HUES6 (cell line): ENCODE results near the gene CYP27A1.

ENCODE experiments used
- H3K27ac ChIP-seq: 2 replicates; pipeline ENCODE4 v1.7.0; 2013; ENCODE audit warnings: low read depth, mild to moderate bottlenecking, low read length, inconsistent platforms
- H3K27me3 ChIP-seq: 2 replicates; pipeline ENCODE4 v1.6.1; 2013; ENCODE audit warnings: low read length; ENCODE audit not compliant: control insufficient read depth, insufficient read depth
- H3K36me3 ChIP-seq: 2 replicates; pipeline ENCODE4 v1.6.1; 2013; ENCODE audit warnings: low read length; ENCODE audit not compliant: control insufficient read depth, insufficient read depth
- H3K4me1 ChIP-seq: 2 replicates; pipeline ENCODE4 v1.6.1; 2013; ENCODE audit warnings: low read length; ENCODE audit not compliant: control insufficient read depth, insufficient read depth
- H3K4me3 ChIP-seq: 2 replicates; pipeline ENCODE4 v1.5.1; 2013; ENCODE audit warnings: low read depth, low read length
- H3K9ac ChIP-seq: one replicate; pipeline ENCODE4 v1.6.1; 2013; ENCODE audit warnings: mild to moderate bottlenecking, low read length
- H3K9me3 ChIP-seq: 2 replicates; pipeline ENCODE4 v1.6.1; 2013; ENCODE audit warnings: low read depth, low read length; ENCODE audit not compliant: control insufficient read depth, insufficient read depth

CYP27A1 gene

DNA sequence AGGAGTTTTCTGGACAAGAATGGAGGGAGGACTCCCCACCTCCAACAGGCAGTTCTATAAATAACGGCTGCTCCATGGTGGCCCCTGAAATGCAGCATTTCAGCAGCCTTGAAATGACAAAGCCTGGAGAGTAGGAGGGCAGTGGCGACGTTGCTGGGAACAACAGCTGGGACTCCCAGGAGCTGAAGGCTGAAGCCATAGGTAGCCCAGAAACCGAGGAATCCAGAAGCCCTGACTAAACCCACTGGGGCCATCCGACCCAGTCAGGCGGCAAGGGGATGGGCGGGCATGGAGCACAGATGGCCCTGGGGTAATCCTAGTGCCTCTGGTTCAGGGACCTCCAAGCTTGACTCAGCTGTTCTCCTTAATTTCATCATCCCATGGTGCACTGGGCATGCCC lies 40.7 kb downstream of the CYP27A1 start:
- Histone ChIP-seq H3K27ac (no peak overlapping the region), H3K4me1 (no peaks in the 10 kb centered on the region), H3K9me3 (no peaks in the 10 kb centered on the region)

DNA sequence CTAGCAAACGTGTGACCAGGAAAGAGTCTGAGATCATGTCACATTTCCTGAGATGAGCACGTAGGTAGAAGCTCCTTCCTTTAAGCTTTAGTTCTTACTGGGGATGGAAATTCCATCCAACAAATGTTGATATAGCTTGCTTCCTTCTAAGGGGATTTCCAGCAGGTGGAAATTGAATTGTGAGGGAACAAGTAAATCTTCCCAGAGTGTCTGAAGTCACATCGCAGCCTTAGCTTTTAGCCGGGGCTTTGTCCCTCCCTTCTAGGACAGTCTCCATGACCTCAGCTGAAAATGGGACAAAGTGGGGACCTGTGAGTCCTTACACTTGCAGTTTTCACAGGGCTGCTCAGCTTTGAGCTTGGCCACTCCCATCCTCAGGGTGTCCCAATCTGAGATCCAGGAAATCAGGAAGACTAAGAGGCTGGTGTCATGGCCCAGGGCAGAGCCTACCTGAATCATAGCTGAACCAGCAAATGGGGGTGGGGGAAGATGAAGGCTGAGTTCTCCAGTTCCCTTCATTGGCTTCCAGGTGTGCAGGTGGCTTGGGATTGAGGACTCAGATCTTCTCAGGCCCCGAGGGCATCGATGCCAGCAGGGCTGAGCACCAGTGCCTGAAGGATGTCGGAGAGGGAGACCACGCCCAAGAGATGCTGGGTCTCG lies 41.4 kb downstream of the CYP27A1 start:
- no peak overlapping the region for H3K27ac ChIP-seq
- no peak overlapping the region for H3K9ac ChIP-seq
- no peak overlapping the region for H3K4me3 ChIP-seq
- no peaks in the 10 kb centered on the region for H3K4me1 ChIP-seq
- no peaks in the 10 kb centered on the region for H3K27me3 ChIP-seq
- no peaks in the 10 kb centered on the region for H3K36me3 ChIP-seq
- no peaks in the 10 kb centered on the region for H3K9me3 ChIP-seq

More for the DNA sequence above, 40.7 kb downstream of the CYP27A1 start:
- no peak overlapping the region for H3K4me3 ChIP-seq
- H3K27me3 ChIP-seq = no peaks in the 10 kb centered on the region
- no peak overlapping the region for H3K9ac ChIP-seq
- no peaks in the 10 kb centered on the region for H3K36me3 ChIP-seq

DNA sequence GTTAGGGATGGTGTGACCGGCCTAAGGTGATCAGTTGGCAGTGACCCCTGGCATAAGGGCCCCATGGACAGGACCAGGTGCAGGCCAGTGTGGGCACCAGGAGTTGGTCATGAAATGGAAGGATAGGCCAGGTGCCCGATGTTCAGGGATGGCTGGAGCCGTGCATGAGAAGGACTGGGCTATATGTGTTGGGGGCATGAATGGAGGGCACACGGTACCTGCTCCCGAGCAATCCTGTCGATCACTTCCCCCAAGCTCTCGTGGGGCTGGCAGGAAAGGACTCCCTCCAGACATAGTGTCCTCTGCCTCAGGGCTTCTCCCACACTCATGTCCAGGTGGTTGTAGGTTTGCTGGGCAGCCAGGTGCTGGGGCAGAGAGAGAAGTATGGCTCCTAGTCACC lies 42.1 kb downstream of the CYP27A1 start:
- H3K4me1 ChIP-seq = no peaks in the 10 kb centered on the region

DNA sequence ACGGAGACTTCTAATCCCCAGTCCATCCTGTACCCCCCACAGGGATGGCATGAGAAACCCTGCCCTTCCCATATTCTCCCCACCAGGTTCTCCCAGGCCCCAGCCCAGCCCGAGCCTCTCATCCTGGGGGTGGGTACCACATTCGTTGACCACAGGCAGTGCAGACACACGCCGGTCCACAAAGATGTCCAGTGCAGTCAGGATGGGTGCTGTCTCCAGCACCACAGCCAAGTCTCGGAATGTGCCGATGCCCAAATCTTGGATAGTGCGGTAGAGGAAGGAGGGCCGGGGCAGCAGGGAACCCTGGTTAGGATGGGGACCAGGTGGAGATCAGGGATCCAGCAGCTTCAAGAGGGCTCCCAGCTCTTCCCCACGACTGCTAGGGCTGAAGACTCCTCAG lies 44.8 kb downstream of the CYP27A1 start:
- H3K4me1 ChIP-seq = no peaks in the 10 kb centered on the region
- no peaks in the 10 kb centered on the region for H3K9me3 ChIP-seq
- H3K27ac ChIP-seq = no peak overlapping the region
- no peaks in the 10 kb centered on the region for H3K36me3 ChIP-seq
- H3K4me3 ChIP-seq = no peak overlapping the region
- H3K27me3 ChIP-seq = no peaks in the 10 kb centered on the region
- H3K9ac ChIP-seq = no peak overlapping the region

More for the DNA sequence above, 42.1 kb downstream of the CYP27A1 start:
- H3K36me3 ChIP-seq = no peaks in the 10 kb centered on the region
- H3K9me3 ChIP-seq = no peaks in the 10 kb centered on the region
- no peak overlapping the region for H3K4me3 ChIP-seq
- no peaks in the 10 kb centered on the region for H3K27me3 ChIP-seq
- no peak overlapping the region for H3K27ac ChIP-seq
- H3K9ac ChIP-seq = no peak overlapping the region

DNA sequence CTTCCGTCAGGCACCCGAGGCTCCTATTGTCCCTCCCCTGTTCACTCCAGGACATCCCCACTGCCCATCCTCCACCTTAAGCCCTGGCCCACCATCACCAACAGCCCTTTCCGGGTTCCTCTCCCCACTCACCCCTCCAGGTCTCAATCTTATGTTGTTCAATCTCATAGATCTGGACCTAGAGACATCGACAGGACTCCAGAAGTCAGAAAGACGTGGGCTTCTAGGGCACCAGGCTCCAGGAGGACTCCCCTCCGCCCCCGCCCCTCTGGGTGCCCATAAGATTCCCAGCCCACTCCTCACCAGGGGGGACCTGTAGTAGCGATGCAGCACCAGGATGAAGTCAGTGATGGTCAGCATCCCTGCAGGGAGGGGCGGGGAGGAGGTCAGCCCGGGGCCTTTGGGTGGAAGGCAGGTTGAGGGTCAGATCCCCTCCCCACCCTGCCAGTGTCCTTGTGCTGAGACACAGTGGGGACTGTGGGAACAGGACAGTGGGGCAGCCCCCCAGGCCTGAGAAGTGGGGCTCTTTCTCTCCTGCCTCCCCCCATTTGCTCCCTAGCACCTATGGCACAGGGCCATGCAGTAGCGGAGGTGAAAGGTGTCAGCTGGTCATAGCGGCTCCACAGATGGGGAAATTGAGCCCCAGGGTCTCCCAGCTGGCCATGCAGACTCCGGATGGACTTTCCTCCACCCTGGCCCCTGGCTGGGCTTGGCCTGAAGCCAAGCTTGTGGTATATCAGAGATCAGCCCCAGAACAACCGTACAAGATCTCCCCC lies 45.9 kb downstream of the CYP27A1 start:
- no peaks in the 10 kb centered on the region for H3K36me3 ChIP-seq
- H3K9ac ChIP-seq = no peak overlapping the region
- H3K4me3 ChIP-seq = no peak overlapping the region
- H3K9me3 ChIP-seq = no peaks in the 10 kb centered on the region
- H3K27ac ChIP-seq = no peak overlapping the region
- H3K27me3 ChIP-seq = peaks cover 6% of the 10 kb centered on the region; the same call in 1 of the 2 replicates
- no peaks in the 10 kb centered on the region; the same call in 1 of the 2 replicates for H3K4me1 ChIP-seq

DNA sequence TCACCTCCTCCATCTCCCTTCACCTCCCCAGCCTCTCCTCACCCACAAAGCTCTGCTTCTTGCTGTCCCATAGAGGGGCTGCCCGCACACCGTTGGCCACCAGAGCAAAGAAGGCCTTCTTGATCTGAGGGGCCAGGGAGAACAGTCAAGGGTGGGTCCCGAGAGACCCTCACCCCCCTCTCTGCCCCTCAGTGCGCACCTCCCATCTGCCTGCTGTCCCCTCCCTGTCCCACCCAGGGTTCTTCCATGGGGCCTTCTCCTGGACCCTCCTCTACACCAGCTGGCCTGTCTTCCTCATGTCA lies 46.5 kb downstream of the CYP27A1 start:
- no peaks in the 10 kb centered on the region for H3K9me3 ChIP-seq
- no peak overlapping the region for H3K9ac ChIP-seq
- H3K4me3 ChIP-seq = no peak overlapping the region
- no peaks in the 10 kb centered on the region; the same call in 1 of the 2 replicates for H3K4me1 ChIP-seq
- no peaks in the 10 kb centered on the region for H3K36me3 ChIP-seq
- H3K27ac ChIP-seq = no peak overlapping the region
- peaks cover 6% of the 10 kb centered on the region; the same call in 1 of the 2 replicates for H3K27me3 ChIP-seq

DNA sequence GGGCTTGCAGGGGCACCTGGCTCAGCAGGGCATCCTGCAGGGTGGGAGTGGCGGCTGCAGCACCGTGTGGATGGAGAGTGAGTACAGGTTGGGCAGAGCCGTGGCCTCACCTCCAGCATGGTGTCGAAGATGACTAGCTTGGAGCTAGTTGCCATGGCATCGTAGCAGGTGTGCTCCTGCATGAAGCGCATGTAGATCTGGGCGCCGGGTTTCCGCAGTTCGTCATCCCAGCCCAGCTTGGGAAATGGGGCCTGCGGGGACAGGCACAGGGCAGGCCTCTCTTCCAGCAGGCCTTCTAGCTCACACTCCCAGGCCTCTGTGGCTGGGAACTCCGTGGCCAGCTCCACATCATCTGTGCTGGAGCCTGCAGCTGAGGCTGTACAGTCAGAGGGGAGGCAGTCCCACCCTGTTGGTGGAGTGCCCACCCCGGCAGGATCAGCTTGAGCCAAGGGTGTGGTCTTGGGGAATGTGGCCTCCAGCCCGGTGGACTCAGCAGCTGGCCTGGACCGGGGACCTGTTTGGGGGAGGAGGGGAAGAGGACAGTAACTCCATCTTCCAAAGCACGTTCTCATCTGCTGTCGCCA lies 48.0 kb downstream of the CYP27A1 start:
- H3K9me3 ChIP-seq = no peaks in the 10 kb centered on the region
- H3K4me3 ChIP-seq = no peak overlapping the region
- H3K9ac ChIP-seq = no peak overlapping the region
- no peak overlapping the region for H3K27ac ChIP-seq
- peaks cover 6% of the 10 kb centered on the region; the same call in 1 of the 2 replicates for H3K27me3 ChIP-seq
- no peaks in the 10 kb centered on the region; the same call in 1 of the 2 replicates for H3K4me1 ChIP-seq
- H3K36me3 ChIP-seq = no peaks in the 10 kb centered on the region

DNA sequence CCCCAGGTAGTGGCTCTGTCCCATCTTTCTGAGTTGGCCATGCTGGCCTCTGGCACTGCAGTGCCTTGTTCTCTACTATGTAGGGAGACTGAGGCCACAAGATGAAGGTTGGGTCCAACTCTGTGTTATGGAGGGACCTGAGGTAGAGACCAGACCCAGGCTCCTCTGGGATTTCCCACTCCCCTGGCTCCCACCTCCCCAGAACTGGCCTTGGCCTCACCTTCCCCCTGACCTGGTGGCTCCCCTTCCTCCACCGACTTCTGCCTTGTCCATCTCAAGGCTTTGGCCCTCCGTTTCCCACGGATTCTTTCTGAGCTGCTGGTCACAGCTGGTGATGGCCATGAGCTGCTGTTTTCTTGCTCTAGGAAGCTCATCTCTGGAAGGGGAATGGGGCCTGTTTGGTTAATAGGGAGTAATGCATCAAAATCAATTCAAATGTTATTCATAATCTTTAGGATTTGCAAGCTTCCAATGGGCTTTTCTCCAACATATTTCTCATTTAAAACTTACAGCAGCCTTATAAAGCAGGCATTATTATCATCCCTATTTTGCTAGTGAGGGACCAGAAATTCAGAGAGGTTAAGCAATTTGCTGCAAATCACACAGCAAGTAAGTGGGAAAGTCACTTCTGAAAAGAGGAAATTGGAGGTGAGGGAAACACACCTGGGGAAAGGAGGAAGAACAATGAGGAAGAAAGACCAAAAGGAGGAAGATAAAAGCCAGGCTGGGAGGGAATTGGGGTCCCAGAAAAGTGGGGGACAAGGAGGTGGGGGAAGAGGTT lies 48.8 kb downstream of the CYP27A1 start:
- Histone ChIP-seq H3K27me3 (peaks cover 13% of the 10 kb centered on the region; the same call in 1 of the 2 replicates), H3K36me3 (no peaks in the 10 kb centered on the region), H3K4me3 (no peak overlapping the region), H3K9ac (no peak overlapping the region), H3K4me1 (no peaks in the 10 kb centered on the region; the same call in 1 of the 2 replicates), H3K9me3 (no peaks in the 10 kb centered on the region), H3K27ac (no peak overlapping the region)

DNA sequence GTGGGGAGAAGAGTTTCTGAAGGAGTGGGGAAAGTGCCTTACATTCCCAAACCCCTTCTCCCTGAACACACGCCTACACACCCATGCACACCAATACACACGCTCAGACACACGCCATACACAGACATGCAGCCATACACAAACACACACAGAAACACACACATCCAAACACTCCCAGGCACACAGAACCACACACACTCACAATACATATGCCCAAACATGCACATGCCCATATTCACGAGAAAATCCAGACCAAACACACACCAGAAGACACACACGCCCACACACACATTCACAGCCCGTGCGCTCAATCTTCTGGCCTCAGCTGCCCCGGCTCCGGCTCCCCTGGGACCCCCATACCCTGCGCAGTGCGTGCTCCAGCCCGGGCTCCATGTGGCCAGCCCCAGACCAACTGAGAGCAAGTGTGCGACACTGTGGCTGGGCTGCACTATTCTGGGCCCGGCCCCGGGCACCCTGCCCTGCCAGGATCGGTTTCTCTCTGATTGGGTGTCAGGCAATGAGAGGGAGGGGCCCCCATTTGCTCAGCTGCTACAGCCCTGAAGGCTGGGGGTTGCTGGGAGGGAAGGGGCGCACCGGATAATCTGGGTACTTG lies 49.5 kb downstream of the CYP27A1 start, which contains the start of gene PRKAG3:
TSS of gene PRKAG3 (minus strand) at position 426 of the 613 bp plus-strand sequence.
- Histone ChIP-seq H3K27ac (no peak within 1 kb of the TSS), H3K9me3 (no peaks in the 10 kb centered on the region), H3K36me3 (no peaks in the 10 kb centered on the region), H3K4me1 (no peaks in the 10 kb centered on the region; the same call in 1 of the 2 replicates), H3K9ac (no peak within 1 kb of the TSS), H3K27me3 (peaks cover 13% of the 10 kb centered on the region; the same call in 1 of the 2 replicates), H3K4me3 (no peak within 1 kb of the TSS)

DNA sequence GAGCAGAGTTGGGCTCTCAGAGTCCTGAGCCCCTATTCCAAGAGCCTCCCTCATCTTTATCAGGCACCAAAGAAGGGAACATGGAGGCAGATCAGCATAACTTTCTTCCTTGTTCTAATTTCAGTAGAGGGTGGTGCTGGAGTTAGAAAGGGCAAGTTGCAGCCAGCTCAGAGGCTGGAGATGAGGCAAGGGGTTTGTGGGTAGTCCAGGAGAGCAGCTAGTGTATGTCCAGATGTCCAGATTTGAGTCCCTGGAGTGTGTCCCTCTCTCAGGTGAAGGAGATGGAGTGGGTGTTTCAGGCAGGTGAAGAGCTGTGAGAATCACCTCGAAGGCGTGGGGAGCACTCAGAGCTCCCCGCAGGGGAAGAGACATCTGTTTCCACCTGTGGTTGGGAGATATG lies 50.1 kb downstream of the CYP27A1 start:
- Histone ChIP-seq H3K4me3 (no peak overlapping the region), H3K4me1 (no peaks in the 10 kb centered on the region; the same call in 1 of the 2 replicates), H3K27ac (no peak overlapping the region), H3K9ac (no peak overlapping the region), H3K36me3 (no peaks in the 10 kb centered on the region), H3K27me3 (peaks cover 13% of the 10 kb centered on the region; the same call in 1 of the 2 replicates), H3K9me3 (no peaks in the 10 kb centered on the region)
